T47D (cell line): Measurements from ENCODE around the gene GRAPL.
"Not testable (repeated sequence)": the region's sequence is repeated elsewhere in the genome, so short reads cannot be mapped to it uniquely, and the experiment has no call there.

Experiments
- DNase-seq, 2 experiments: peaks; one replicate each; pipeline versions ENCODE4 v3.0.0 to v3.0.0-alpha.2; 2011 to 2012; ENCODE audit warnings: low read depth in 1 of 2, low spot score in 1 of 2
- in situ Hi-C: cut with HindIII; loops from 2 replicates; pipeline ENCODE4 v1.10.0; 2016; ENCODE audit warnings: low sequenced_read_pairs, low pct_unique_long_range_greater_than_20kb

Gene GRAPL

DNA sequence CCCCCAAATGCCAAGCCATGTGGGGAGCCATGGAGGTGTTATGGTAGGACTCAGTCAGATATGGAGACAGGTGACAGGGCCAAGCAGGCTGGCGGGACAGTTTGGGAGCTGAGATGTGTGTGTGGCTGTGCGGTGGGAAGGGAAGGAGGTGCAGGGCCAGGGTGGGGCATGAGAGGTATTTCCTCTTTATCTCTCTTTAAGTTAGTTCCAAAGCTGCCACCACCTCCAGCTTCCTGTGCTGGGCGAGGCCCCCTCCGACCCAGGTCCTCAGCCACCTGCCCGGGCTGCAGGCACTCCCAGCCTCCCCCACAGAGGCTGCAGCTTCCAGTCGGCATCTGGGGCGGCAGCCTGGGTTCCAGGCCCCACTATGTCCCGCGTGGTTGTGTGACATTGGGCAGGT lies 6.4 kb downstream of the GRAPL start:
- in situ Hi-C loops = not testable (repeated sequence)

DNA sequence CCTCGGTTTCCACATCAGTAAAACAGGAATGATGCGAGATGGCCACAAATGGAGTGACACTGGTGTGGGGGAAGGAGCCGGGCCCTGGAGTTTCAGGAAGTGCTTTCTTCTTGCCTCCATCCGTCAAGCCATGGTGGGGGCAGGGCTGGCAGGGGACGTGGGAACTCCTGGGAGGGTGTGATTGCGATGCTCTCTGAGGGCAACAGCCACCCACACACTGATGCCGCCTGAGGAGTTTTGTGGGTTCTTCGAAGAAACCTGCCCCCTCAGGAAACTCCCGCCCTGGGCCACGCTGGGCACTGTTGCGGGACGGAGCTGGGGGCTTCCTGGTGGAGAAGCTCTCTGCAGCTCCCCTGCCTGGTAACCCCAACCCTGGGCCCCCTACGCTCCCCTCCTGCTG lies 8.0 kb downstream of the GRAPL start:
- in situ Hi-C loops, DNase-seq: not testable (repeated sequence)

More for the DNA sequence above, 6.4 kb downstream of the GRAPL start:
- DNase-seq = not testable (repeated sequence)

DNA sequence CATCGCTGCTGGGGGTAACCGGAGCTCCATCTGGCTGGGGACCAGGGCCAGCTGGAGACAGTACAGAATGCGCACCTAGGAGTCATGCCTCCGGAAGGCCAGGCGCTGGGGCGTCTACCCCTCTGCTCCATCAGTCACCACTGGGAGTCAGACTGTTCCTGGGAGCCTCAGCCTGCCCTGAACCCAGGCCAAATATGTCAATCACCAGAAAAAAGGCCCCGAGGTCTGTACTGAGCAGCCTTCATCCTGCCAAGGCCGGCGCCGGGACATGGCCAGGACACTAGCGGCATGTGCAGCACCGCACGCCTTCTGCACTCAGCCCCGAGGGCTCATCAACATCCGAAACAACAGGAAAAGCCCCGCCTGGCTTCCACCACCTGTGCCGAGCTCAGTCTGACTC lies 8.7 kb downstream of the GRAPL start:
- not testable (repeated sequence) for DNase-seq

DNA sequence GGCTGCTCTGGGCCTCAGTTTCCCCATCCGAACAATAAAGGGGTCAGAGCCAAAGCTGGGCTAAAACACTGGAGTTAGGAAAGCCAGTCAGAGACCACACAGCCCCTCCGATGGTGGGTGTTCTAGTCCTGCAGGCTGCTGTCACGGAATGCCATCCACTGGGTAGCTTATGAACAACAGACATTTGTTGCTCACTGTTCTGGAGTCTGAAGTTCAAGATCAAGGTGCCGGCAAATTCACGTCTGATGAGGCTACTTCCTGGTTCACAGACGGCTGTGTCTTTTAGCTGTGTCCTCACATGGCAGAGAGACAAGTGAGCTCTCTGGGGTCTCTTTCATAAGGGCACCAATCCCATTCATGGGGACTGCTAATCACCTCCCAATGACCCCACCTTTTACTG lies 9.2 kb downstream of the GRAPL start:
- DNase-seq, in situ Hi-C loops: not testable (repeated sequence)

More for the DNA sequence above, 8.7 kb downstream of the GRAPL start:
- in situ Hi-C loops = not testable (repeated sequence)

DNA sequence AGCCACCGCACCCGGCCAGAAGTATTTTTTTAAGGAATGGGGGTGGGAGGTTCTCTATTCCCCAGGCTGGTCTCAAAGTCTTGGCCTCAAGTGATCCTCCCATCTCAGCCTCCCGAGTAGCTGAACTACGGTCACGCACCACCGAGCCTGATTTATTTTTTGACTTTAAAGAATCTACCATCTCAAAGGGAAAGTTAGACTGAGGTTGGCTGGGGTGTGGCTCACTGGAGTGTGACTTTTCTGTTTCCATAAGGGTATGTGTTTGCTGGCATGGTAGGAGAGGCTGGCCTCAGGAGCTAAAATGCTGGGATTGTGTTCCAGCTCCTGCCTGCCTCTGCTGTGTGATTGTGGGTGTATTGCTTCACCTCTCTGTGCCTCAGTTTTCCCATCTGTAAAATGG lies 10.6 kb downstream of the GRAPL start:
- DNase-seq, in situ Hi-C loops: not testable (repeated sequence)

DNA sequence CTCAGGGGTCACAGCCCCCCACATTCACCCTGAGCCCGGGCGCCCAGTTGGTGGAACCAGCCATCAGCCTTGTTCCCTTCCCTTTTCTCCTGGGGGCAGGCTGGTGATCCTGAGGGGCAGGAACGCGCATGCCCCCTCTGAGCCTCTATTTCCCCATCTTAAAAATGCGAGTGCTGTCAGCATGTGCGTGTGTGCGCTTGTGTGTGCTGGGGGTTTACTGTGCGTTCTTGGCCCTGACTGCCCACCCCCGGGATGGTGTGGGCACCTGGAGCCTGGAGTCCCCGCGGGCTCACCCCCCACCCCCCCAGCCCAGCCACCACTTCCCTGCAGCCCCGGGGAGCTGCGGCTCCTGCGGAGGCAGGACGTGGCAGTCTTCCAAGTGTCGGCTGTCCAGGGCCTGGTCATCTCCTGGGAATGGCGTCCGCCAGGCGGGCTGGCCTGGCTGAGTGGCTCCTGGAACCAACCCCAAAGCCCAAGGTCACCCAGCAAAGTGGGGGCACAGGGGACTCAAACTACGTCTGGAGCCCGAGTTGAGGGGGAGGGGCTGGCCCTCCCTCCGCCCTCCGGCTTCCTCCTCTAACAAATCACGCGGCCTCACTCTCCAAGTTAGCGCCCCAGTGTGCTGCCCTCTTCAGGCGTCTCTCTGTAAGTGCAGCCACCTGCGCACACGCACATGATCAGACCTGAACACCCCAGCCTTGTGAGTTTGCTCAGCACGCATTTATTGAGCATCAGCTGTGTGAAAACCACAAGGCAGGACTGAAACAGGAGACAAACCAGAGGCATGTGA lies 14.2 kb downstream of the GRAPL start:
- DNase-seq, in situ Hi-C loops: not testable (repeated sequence)

DNA sequence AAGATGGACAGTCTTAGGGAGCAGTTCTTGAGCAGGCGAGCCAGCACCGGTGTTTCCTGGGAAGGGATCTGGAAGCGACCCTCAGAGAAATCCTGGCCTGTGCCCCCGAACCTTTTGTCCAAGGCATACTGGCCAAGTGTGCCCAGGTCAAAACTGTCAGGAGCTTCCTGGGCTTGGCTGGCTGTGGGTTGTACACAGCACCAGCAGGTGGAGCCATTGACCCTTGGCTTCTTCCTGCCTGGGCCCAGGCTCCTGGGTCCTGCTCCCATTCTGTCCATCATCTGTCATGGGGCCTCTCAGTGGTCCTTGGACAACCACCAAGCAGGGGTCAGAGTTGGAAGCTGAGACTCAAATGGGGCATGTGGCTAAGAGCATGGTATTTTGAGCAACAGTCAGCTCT lies 15.0 kb downstream of the GRAPL start:
- in situ Hi-C loops, DNase-seq: not testable (repeated sequence)

DNA sequence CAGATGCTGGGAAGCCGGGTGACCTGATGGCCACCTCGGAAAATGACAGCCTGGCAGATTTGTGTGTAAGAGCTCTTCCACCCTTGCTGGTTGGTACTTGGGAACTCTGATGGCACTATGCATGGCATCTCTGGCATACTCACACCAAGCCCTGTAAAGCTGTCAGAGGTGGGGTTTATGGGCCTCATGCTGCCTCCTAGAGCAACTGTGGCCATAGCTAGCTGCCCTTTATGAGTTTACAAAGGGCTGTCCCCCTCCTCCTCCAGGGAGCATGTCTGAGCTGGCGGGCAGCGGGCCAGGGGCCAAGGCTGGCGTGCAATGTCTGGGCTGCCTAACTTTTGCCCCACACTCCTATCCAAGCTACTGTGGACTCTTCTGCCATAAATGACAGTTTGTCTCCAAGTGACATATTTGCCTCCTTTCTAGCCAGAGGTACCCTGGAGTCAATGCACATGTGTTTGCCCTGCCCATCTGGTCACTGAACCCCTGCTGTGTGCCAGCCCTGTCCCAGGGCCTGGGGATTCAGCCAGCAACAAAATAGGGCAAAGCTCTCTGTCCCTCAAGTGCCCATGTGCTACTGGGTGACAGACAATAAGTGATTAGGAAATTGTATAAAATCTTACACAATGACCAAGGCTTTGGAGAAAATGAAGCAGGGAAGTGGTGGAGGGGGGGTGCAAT lies 15.8 kb downstream of the GRAPL start:
- in situ Hi-C loops, DNase-seq: not testable (repeated sequence)

DNA sequence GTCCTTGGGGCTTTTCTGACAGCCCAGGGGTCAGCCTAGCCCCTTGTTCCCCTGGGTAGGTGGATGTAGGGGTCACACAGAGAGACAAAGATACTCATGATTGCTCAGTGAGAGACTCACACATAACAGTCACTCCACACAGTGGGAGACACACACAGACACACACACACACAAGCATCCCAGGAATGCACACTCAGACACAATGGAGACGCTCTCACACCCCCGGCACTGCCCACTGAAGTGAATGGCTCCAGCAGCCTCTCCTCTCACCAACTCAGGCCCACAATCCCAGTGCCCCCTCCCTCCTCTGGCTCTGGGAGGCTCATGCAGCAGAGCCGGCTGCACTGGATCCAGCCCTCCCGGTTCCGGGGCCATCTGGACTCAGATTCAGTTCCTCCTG lies 17.0 kb downstream of the GRAPL start:
- in situ Hi-C loops, DNase-seq: not testable (repeated sequence)

DNA sequence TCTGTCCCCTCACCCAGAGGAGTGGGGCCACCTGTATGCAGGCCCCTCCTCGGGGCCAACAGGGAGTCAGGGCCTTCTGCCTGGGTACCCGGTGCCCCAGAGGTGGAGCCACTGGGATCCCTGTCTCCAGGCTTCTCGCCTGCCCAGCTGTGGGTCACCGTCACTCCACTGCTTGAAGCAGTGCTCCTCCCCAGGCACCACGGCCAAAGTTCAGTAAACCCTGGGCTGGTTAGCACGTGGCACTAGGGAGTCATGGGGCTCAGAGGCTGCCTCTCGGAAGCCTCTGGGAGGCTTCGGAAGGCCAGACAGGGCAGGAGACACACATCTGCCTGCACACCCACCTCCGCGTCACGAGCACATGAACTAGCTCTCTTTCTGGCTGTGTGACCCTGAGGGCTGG lies 18.1 kb downstream of the GRAPL start:
- DNase-seq, in situ Hi-C loops: not testable (repeated sequence)

DNA sequence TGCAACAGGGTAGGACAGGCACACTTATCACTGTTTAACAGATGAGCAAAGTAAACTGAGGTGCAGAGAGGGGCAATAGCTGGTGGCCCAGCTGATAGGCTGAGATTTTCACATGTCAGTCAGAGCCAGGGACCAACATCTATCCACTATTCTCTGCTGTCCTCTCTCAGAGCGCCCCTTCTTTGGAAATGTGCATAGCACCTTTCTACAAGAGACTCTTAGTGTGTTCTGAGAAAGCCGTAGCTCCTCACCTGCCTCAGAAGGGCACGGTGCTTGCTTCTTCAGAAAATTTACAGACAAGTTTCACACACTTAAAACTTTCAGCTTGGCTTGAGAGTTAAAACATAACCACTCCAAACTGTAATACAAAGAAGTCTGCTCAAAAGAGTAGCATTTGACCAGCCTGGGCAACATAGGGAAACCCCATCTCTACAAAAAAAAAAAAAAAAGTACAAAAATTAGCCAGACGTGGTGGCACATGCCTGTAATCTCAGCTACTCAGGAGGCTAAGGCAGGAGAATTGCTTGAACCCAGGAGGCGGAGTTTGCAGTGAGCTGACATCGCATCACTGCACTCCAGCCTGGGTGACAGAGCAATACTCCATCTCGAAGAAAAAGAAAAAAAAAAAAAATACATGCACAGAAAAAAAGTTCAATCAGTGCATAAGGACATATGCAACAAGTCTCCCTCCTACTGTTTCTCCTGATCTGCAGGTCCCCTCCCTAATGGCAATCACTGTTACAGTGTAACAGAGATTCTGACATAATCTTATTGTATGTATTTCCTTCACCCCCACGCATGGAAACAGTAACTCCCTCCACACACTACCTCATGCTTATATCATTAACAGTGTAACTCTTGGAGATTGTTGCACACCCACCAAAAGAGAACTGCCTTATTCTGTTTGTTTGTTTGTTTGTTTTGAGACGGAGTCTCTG lies 23.6 kb downstream of the GRAPL start:
- in situ Hi-C loops, DNase-seq: not testable (repeated sequence)

DNA sequence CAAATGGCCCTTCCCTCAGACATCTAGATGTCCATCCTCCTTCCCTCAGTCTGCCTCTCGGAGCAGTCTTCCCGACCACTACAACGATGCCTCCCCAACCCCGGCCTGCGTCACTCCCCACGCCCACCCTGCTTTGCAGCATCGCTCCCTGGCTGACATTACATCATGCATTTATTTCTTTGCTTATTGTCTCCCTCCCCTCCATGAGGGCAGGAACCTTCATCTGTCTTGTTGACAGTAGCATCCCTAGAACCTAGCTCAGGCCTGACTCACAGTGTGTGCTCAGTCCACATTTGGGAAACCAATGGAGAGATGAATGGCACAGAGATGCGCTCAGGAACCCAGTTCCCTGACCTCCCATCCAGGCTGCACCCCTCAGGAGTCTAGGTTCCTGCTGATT lies 30.2 kb downstream of the GRAPL start:
- DNase-seq, in situ Hi-C loops: not testable (repeated sequence)

DNA sequence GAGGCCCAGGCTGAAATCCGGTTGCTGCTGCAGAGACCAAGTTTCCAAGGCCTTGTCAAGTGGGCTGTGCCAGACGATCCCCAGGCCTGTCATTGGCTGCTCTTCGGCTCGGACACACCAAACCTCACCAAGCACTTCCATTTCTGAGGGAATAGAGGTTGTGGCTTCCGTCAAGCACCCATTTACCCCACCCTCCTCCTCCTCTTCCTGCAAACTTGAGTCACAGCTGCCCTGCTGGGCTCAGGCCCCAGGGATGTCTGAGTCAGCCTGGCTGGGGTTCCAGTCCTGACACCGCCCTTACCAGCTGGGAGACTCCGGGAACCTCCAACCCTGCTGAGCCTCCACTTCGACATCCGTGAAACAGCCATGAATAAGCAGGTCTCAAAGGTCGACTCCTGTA lies 31.1 kb downstream of the GRAPL start:
- DNase-seq, in situ Hi-C loops: not testable (repeated sequence)

DNA sequence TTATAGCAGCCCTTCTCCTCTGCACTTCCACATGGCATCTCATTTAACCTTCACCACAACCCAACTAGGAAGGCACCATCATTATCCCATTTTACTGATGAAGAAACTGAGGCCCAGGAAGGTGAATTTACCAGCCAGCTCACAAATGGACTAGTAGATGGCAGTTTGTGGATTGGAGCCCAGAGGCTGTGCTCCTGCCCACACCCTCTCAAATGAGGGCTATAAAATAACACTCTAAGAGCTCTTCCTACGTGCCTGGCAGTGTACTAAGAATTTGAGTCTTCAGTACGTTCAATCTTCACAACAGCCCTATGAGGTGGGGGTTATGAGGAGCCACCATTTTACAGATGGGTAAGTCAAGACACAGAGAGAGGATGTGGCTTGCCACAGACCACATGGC lies 31.5 kb downstream of the GRAPL start:
- in situ Hi-C loops, DNase-seq: not testable (repeated sequence)

DNA sequence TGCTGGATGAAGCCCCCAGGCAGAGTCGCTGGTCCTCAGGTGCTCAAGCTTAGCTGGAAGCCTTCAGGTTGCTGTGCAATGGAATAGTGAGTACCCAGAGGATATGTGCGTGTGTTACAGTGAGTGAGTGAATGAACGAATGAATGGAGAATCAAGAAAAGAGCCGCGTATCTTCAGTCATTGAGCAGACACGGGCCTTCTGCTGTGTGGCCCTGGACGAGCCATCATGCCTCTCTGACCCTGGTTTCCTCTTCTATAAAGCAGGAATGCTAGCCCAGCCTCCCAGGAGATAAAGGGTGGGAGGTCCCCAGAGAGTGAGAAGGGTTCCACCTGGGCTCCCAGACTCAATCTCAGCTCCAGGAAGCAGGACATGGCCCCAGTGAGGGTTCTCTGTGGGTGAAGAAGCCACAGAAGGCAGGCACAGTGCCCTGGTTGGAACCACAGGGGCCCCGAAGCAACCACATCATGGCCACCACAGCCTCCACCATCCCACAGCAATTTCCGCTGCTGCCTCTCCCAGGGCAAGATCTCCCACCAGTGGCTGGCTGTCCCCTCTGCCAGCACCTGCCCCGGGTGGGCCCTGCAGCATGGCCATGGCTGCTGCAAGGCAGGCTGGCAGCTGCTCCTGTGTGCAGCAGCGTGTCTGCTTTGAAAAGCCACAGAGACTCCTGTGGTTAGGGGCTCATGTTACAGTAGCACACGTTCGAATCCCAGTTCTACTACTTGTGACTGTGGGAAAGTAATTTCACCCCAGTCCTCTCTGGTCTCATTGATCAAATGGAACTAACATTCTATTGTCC lies 34.1 kb downstream of the GRAPL start:
- DNase-seq, in situ Hi-C loops: not testable (repeated sequence)

DNA sequence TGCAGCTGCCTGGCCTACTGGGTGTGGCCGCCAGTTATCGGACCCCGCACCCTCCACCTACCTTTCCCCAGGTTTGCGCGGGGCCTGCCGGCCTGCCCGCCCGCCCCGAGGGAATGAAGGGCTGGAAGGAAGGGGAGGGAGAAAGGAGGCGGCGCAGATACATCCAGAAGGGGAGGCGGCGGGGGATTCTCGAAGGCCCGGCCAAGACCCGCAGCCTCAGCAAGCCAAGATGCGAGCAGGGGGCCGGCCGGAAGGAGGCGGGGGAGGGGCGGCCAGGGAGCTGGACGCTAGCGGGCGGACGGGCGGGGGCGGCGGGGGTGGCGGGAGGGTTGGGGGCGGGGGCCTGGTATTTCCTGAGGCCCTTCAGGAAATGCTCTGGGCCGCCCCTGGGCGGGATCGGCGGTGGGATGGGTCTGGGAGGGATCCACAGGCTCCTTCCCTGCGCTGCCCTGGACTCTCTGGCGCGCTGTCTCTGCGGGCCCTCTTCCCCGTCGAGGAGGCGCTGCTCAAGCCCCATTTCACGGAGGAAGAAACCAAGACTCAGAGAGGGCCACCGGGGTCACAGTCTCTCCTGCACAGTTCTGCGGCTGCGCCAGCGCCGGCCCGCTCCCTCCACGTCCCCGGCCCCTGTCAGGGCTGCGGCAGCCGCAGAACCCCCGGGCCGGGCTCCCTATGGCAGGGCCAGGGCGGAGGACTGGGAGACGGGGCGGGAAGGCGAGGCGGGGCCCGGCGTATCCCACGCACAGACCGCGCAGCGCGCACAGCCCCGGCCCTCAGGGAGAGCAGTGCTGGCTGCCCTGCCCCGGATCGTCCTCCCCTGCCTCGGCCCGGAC lies 35.2 kb downstream of the GRAPL start:
- in situ Hi-C loops, DNase-seq: not testable (repeated sequence)
